ENCODE results near the gene BIRC6.
"Not testable (repeated sequence)": the region's sequence is repeated elsewhere in the genome, so short reads cannot be mapped to it uniquely, and the experiment has no call there.

The BIRC6 gene

DNA sequence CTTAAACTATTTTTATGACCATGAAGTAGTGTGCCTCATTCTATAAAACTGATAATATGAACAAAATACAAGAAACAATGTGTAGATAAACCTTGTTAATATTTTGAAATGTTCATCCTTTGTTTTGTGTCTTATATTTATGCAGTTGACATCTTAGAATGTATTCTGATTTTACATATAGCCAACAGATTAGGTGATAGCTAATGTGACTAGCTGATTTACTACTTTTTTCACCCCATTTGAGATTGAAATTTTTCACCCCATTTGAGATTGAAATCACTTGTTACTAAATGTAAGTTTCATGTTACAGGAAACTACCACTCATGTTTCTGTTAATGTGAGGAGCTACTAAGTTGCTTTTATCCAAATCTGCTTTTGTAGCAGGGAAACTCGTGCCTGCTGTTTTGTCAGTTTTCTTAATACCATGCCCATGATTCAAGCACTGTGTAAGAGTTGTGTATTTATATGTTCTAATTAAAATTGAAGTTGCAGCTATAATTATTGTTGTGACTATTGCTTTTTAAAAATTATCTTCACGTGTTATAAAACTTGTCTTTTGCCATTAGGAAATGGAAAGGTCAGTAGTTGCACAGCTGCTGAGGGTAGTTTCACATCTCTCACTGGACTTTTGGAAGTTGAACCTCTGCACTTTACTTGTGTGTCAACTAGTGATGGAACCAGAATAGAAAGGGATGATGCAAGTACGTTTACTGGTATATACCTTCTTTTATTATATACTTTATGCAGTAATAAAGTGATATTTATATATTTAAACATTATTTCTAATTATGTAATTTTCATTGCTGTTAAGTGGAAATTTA, 96.6 kb downstream of the BIRC6 start:
- no peak for DNase-seq

GRCh38 chr2:32455816-32456215, 99.0 kb downstream of the BIRC6 start:
- no peak for DNase-seq

GRCh38 chr2:32456808-32457207, 100.0 kb downstream of the BIRC6 start:
- DNase-seq: no peak

DNA sequence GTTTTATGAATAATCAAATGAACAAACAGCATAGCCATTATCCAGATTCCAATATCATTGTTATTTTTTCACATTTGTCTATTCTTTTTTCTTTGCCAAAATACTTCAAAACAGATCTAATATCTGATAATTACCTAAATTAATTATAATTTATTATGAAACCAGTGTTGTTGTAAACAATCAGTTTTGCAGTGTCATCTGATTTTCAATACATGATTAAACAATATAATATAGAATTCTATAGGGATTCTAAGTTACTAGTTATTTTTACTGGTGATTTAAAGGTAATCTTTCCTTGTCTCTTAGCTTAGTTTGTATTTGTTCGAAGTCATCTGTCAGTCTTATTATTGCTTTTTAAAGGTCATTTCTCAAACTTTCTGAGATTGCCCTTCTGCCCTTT, 101.0 kb downstream of the BIRC6 start:
- no peak for DNase-seq

DNA sequence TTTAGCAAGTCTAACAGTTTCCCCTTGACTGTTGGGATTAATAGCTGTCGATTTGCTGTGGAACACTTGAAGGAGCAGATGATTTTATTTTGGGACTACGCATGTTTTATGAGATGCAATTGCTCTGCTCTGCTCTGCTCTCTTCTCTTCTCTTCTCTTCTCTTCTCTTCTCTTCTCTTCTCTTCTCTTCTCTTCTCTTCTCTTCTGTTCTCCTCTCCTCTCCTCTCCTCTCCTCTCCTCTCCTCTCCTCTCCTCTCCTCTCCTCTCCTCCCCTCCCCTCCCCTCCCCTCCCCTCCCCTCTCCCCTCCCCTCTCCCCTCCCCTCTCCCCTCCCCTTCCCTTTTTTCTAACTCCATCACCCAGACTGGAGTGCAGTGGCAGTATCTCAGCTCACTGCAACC, 104.0 kb downstream of the BIRC6 start:
- not testable (repeated sequence) for DNase-seq

DNA sequence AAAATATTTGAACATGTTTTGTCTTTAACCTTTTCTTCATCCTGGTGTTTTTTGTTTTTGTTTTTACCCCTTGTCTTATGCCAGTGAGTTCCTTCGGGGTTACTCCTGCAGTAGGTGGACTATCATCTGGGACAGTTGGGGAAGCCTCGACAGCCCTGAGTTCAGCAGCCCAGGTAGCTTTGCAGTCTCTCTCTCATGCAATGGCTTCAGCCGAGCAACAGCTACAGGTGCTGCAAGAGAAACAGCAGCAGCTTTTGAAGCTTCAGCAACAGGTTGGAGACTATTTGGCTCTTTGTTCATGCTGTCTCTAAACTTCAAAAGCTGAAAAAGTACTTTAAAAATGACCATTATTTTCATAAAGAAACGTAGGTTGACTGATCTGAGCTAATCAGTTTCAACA, 106.3 kb downstream of the BIRC6 start:
- DNase-seq: no peak

DNA sequence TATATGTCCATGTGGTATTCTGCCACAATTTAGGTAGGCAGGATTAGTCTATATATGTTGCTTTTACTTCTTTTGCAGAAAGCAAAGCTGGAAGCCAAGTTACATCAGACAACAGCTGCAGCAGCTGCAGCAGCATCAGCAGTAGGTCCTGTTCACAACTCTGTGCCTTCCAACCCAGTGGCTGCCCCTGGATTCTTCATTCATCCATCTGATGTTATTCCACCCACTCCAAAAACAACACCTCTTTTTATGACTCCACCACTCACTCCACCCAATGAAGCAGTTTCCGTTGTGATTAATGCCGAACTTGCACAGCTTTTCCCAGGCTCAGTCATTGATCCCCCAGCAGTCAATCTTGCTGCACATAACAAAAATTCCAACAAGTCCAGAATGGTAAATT, 107.6 kb downstream of the BIRC6 start:
- DNase-seq: no peak

GRCh38 chr2:32472605-32473004, 115.8 kb downstream of the BIRC6 start:
- no peak for DNase-seq

DNA sequence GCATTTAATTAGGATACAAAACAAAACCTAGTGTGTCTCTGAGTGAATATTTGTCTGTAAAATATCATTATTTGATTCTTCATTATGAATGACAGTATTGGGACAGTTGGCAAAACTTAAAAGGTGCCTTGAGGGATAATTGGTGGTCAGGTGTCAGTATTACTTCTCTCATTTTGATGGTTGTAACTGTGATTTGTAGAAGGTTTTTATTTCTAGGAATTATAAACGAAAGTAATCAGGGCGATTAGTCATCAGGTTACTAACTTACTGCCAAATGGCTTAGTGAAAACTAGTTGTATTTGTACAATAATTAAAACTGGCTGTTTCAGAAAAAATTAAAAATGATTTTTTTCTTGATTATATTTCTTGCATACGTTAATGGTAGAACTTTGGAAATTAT, 117.6 kb downstream of the BIRC6 start:
- DNase-seq: no peak

DNA sequence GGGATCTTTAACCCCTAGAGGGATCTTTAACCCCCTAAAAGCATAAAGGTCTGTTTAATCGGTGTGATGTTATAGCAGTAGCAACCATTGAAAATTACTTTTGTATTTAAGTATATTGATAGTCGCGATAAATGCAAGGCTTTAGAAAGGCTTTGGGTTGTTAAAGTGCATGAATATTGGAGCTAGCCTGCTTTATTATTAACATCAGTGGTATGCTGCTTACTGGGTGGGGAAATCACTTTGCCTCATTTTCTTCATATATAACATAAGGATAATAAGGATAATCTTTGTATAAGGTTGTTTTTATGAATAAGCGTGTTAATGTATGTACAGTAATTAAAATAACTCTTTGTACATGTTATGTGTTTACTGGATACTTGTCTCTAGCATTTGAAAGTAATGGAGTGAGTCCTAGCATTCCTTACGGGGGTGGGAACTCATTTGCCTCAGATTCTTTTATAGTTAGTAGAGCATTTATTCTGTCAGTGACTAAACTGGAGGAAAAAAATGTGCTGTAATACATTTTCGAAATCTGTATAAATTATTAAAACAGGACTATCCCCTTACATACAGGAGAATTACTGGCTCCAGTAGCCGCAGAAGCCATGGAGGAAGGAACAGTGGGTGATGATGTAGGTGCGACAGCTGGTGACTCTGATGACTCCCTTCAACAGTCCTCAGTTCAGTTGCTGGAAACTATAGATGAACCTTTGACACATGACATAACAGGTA, 122.2 kb downstream of the BIRC6 start:
- DNase-seq: no peak

- DNase-seq: no peak
Observed at GRCh38 chr2:32479993-32480392, 123.2 kb downstream of the BIRC6 start.

GRCh38 chr2:32482471-32482870, 125.6 kb downstream of the BIRC6 start:
- DNase-seq: no peak

DNA sequence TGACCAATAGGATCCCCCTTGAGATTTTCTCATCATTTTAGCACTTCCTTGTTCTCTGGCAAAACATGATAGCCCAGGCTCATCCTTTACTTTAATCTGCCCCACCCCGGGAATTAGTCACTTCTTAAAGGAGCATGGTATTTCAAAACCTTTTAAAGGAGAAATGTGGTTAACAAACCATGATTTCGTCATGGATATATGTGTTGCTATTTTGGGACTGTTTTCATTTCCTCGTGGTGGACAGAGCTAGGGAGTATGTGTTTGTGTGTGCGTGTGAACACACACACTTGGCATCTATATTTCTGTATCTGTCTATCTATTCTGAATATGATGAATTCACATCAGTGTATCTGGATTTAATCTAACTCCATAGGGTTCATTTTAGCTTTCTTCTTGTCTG, 128.1 kb downstream of the BIRC6 start:
- DNase-seq: no peak

DNA sequence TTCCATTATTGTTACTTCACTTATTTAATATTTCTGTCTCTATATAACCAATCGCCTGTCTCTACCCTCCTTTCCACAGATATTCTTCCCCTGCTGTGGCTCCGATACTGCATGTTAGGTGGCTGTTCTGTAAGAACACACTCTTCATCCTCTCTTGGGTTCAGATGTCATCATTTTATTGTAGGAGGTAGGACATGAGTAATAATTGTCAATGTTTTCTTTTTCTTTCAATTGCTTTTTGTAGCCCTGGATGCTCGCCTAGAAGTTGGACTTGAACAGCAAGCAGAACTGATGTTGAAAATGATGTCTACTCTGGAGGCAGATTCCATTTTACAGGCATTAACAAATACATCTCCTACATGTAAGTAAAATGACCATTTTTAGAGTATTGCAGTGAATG, 128.6 kb downstream of the BIRC6 start:
- DNase-seq: no peak

DNA sequence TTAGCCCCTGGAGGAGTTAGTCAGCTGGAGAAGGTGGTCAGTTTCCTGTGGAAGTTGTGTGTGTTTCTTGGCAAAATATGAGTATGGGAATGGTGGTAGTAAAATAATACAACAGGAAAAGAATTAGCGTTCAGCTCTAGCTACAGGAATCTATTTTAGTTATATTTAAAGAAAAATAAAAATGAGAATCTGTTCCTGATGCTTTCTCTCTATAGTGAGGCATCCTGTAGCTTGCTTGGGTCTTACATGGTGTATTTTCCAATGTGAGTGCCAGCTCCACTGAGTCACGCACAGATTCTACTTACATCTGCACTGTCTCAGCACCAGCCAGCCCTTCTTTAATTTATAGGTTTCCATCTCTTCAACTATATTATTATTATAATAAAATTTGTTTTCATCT, 132.2 kb downstream of the BIRC6 start:
- no peak for DNase-seq

DNA sequence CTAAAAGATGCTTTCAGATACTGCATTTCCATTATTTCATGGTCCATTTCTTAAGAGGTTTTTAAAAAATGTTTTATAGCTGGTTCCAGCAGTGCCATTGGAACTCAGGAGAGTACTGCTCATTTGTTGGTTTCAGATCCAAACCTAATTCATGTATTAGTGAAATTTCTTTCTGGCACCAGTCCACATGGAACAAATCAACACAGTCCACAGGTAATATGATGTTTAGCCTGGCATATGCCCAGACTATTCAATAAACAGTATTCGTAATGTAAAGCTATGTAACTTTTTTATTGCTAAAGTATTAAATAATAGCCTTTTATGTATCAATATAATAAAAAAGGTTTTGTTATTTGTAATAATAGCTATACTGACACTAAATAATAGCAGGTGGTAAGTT, 134.5 kb downstream of the BIRC6 start:
- DNase-seq: no peak

GRCh38 chr2:32495139-32495538, 138.3 kb downstream of the BIRC6 start:
- no peak for DNase-seq

GRCh38 chr2:32496662-32497061, 139.8 kb downstream of the BIRC6 start:
- DNase-seq: no peak

GRCh38 chr2:32498306-32498705, 141.5 kb downstream of the BIRC6 start:
- DNase-seq: no peak

GRCh38 chr2:32502941-32503340, 146.1 kb downstream of the BIRC6 start:
- DNase-seq: no peak

DNA sequence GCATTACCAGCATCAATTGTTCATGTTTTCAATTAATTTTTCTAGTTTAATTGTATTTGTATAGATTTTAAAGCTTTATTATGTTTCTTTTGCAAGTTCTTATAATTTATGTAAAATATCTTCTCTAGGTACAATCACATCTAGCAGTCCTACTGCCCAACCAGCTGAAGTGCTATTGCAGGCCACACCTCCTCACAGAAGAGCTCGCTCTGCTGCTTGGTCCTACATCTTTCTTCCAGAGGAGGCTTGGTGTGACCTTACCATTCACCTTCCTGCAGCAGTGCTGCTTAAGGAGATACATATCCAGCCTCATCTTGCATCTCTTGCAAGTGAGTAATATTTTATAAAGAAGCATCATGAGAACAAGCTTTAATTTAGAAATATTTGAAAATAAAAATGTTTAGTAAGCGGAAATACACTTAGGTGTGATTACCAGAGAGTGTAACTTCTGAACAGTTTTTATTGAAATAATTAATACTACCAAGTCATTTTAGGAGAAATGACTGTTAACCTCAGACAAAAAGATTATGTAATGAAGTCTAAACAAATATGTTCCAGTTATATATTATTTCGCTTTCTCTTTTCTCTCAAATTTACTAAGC, 148.2 kb downstream of the BIRC6 start:
- DNase-seq: no peak

- no peak for DNase-seq
Observed at GRCh38 chr2:32506446-32506845, 149.6 kb downstream of the BIRC6 start.

DNA sequence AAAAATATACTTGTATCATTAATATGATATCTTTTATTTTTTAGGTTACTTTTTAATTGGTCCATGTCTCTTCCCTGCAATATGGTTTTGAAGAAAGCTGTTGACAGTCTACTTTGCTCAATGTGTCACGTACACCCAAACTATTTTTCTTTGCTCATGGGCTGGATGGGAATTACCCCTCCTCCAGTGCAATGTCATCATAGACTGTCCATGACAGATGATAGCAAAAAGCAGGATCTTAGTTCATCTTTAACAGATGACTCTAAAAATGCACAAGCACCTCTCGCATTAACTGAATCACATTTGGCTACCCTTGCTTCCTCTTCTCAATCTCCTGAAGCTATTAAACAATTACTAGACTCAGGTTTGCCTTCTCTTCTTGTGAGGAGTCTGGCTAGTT, 158.1 kb downstream of the BIRC6 start:
- DNase-seq: no peak

GRCh38 chr2:32516567-32516966, 159.7 kb downstream of the BIRC6 start:
- DNase-seq: no peak

All from NCI-H2171 (cell line).